GM23338 (cell line): ENCODE results near the gene H2BK1. TPM values are rescaled to one million over a fixed set of nuclear protein-coding genes. Genes with fewer than 3 reads are reported as not detected.

ENCODE experiments used
- ATAC-seq: fragments of 200-7000 bp; cut with Tn5 transposase; 3 replicates; pipeline ENCODE4 v1.9.1; 2020
- DNase-seq: peaks from one replicate; pipeline ENCODE4 v3.0.0-alpha.2; 2015; ENCODE audit warnings: low spot score
- H2AFZ ChIP-seq: fragments of 200-600 bp; sonication (generic); 2 replicates; pipeline ENCODE4 v1.8.0; 2016; ENCODE audit warnings: antibody characterized with exemption, mild to moderate bottlenecking, moderate library complexity
- H3F3A ChIP-seq: fragments of 200-600 bp; sonication (generic); replicated peaks from 2 replicates; pipeline ENCODE4 v1.8.0; 2017; ENCODE audit warnings: antibody characterized with exemption, mixed run types, low read depth
- H3K27ac ChIP-seq: fragments of 200-600 bp; sonication (generic); 2 replicates; pipeline ENCODE4 v1.6.1; 2016; ENCODE audit warnings: low read depth
- H3K27me3 ChIP-seq: fragments of 200-600 bp; sonication (generic); 2 replicates; pipeline ENCODE4 v1.8.0; 2016; ENCODE audit warnings: mild to moderate bottlenecking, mixed run types, moderate library complexity; ENCODE audit not compliant: insufficient read depth
- H3K36me3 ChIP-seq: fragments of 200-600 bp; sonication (generic); 2 replicates; pipeline ENCODE4 v1.8.0; 2016; ENCODE audit warnings: mild to moderate bottlenecking; ENCODE audit not compliant: insufficient read depth
- H3K4me1 ChIP-seq: fragments of 200-600 bp; sonication (generic); 2 replicates; pipeline ENCODE4 v1.8.0; 2016; ENCODE audit warnings: mild to moderate bottlenecking, moderate library complexity; ENCODE audit not compliant: insufficient read depth
- H3K4me2 ChIP-seq: fragments of 200-600 bp; sonication (generic); 2 replicates; pipeline ENCODE4 v1.7.1; 2017; ENCODE audit warnings: mixed run types
- H3K4me3 ChIP-seq: fragments of 200-600 bp; sonication (generic); 2 replicates; pipeline ENCODE4 v1.6.1; 2016; ENCODE audit warnings: mixed run types
- H3K79me2 ChIP-seq: fragments of 200-600 bp; sonication (generic); replicated peaks from 2 replicates; pipeline ENCODE4 v1.8.0; 2017; ENCODE audit warnings: mild to moderate bottlenecking; ENCODE audit not compliant: insufficient read depth
- H3K9me2 ChIP-seq: fragments of 200-600 bp; sonication (generic); 2 replicates; pipeline ENCODE4 v1.8.0; 2017; ENCODE audit not compliant: insufficient read depth
- H4K20me1 ChIP-seq: fragments of 200-600 bp; sonication (generic); replicated peaks from 2 replicates; pipeline ENCODE4 v1.8.0; 2017; ENCODE audit warnings: mild to moderate bottlenecking; ENCODE audit not compliant: insufficient read depth
- H3K27ac Mint-ChIP-seq: 2 replicates; pipeline ENCODE4 v1.8.0; 2020; ENCODE audit warnings: inconsistent platforms, mild to moderate bottlenecking, moderate library complexity, mixed read lengths
- H3K27me3 Mint-ChIP-seq: 3 replicates; pipeline ENCODE4 v1.8.0; 2022; ENCODE audit warnings: low read depth, mild to moderate bottlenecking, moderate library complexity, mixed read lengths, inconsistent platforms; ENCODE audit not compliant: insufficient read depth, poor library complexity
- H3K36me3 Mint-ChIP-seq: 3 replicates; pipeline ENCODE4 v1.8.0; 2021; ENCODE audit warnings: low read depth, mild to moderate bottlenecking, inconsistent platforms, moderate library complexity, mixed read lengths
- H3K4me1 Mint-ChIP-seq: 3 replicates; pipeline ENCODE4 v1.8.0; 2020; ENCODE audit warnings: mild to moderate bottlenecking, inconsistent platforms, mixed read lengths
- H3K4me3 Mint-ChIP-seq: 3 replicates; pipeline ENCODE4 v1.8.0; 2021; ENCODE audit warnings: moderate library complexity, mild to moderate bottlenecking, inconsistent platforms, mixed read lengths
- H3K9me3 Mint-ChIP-seq: 3 replicates; pipeline ENCODE4 v1.8.0; 2020; ENCODE audit warnings: moderate library complexity, mild to moderate bottlenecking, inconsistent platforms, mixed read lengths
- CREB1 ChIP-seq: fragments of 250-450 bp; sonication (Bioruptor Pico); IDR thresholded peaks from 2 replicates; pipeline ENCODE4 v1.5.0; 2020; ENCODE audit warnings: low read depth, mild to moderate bottlenecking, moderate library complexity
- CTCF ChIP-seq, 2 experiments: fragments of 200-600 bp in 1 of 2; sonication (generic) in 1 of 2; conservative IDR thresholded peaks; 2 replicates each; pipeline versions ENCODE4 v1.5.1 to v1.6.1; 2016 to 2017; ENCODE audit warnings: antibody characterized with exemption in 2 of 2, low read depth in 2 of 2, mild to moderate bottlenecking in 2 of 2, moderate library complexity in 1 of 2
- ETS1 ChIP-seq: IDR thresholded peaks from 2 replicates; pipeline ENCODE4 v1.6.1; 2016; ENCODE audit warnings: antibody characterized with exemption
- EZH2 ChIP-seq: fragments of 200-600 bp; sonication (generic); IDR thresholded peaks from one replicate; pipeline ENCODE4 v1.8.0; 2017; ENCODE audit warnings: antibody characterized with exemption, mild to moderate bottlenecking, low read depth; ENCODE audit not compliant: unreplicated experiment
- EZH2phosphoT487 ChIP-seq: fragments of 200-600 bp; sonication (generic); IDR thresholded peaks from one replicate; pipeline ENCODE4 v1.8.1; 2018; ENCODE audit warnings: antibody characterized with exemption; ENCODE audit not compliant: unreplicated experiment
- JUNB ChIP-seq: IDR thresholded peaks from one replicate; pipeline ENCODE4 v1.6.1; 2016; ENCODE audit warnings: antibody characterized with exemption; ENCODE audit not compliant: unreplicated experiment
- NANOG ChIP-seq: IDR thresholded peaks from 2 replicates; pipeline ENCODE4 v1.6.1; 2016; ENCODE audit warnings: antibody characterized with exemption, borderline replicate concordance
- POLR2AphosphoS5 ChIP-seq: IDR thresholded peaks from 2 replicates; pipeline ENCODE4 v1.6.1; 2016; ENCODE audit warnings: antibody characterized with exemption, low read depth
- polyA plus RNA-seq: library from polyadenylated mRNA; unstranded; fragments of >200 nt; fragmentation: Nextera tagmentation; extraction: Ambion mirVana; gene quantifications from 2 replicates; pipeline ENCODE4 v1.2.1, GENCODE V29; 2016
- total RNA-seq: library from RNA; depleted of rRNA; stranded (reverse); fragments of >200 nt; shearing (Covaris generic); gene quantifications from 2 replicates; pipeline ENCODE4 v1.2.3, GENCODE V29; 2014
- TF ChIP-seq, protein P1 (sequence below): IDR thresholded peaks from one replicate; pipeline ENCODE4 v1.6.1; 2018; ENCODE audit warnings: antibody characterized with exemption; ENCODE audit not compliant: unreplicated experiment
- TF ChIP-seq, protein P2 (sequence below): fragments of 250-450 bp; sonication (Bioruptor Pico); IDR thresholded peaks from 2 replicates; pipeline ENCODE4 v1.5.0; 2020; ENCODE audit warnings: mild to moderate bottlenecking, moderate library complexity

The H2BK1 gene
- total and polyA plus RNA-seq, 2 experiments from 2014 or later, result not detected

DNA sequence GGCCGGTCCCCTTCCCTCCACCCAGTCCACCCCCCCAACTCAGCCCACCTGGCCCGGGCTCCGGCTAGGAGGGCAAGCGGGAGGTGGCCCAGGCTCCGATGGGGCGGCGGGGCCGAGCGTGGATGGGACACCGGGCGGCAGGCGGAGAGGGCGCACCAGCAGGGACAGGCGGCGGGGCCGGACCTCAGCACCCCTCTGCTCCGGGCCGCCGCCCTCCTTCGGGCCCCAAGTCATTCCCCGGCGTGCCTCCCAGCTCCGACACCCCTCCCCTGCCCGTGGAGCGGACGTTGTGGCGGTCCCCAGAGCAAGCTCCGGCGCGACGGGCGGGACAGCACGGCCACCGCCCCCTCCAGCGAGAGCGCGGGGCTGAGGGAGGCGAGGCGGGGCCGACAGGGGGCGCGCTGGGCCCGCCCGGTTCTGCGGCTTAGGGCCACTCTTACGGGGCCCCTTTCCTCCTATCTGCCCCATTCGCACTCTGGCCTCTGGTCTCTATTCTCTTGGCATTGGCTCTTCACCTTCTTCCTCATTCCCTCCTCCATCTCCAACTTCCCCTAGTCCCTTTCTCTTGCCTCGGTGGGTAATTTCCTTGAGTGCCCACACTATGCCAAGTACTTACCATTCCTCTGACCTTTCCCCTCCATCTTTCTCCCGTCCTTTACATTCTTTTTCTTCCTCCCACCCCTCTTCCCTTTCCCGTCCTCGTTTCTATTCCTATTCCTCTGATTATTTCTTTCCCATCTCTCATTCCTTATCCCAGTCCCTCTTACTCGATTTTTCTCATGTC, 42.1 kb downstream of the H2BK1 start:
- Histone ChIP-seq H3K27ac (no peak overlapping the region), H3K4me3 (peak overlapping the region; percentile 65), H3K36me3 (no peaks in the 10 kb centered on the region), H4K20me1 (peaks cover 11% of the 10 kb centered on the region), H3K4me2 (peak overlapping the region; percentile 87), H3K79me2 (no peaks in the 10 kb centered on the region), H2AFZ (peak overlapping the region; percentile 84), H3K4me1 (peaks cover 10% of the 10 kb centered on the region), H3F3A (peaks cover 13% of the 10 kb centered on the region; the same call in 1 of the 2 replicates), H3K27me3 (peaks cover 98% of the 10 kb centered on the region), H3K9me2 (no peaks in the 10 kb centered on the region)
- DNase-seq, result peak; percentile 82
- Mint-ChIP-seq H3K4me3 (peak overlapping the region; percentile 73), H3K27me3 (peaks cover 42% of the 10 kb centered on the region), H3K4me1 (peaks cover 13% of the 10 kb centered on the region), H3K27ac (no peak overlapping the region), H3K36me3 (peaks cover 4% of the 10 kb centered on the region; the same call in 2 of the 3 replicates), H3K9me3 (peaks cover 8% of the 10 kb centered on the region)
- peak; percentile 83 for ATAC-seq
- TF ChIP-seq NANOG (no peak), CREB1 (CRISPR knock-in tag) (no peak), EZH2 (peak; percentile 18), ETS1 (no peak), JUNB (no peak), CTCF (conservative IDR thresholded peaks at IDR 0.05; ENCODE audit: low read depth in 2 of 2) (peak; percentile 69 to 81), POLR2AphosphoS5 (no peak), EZH2phosphoT487 (no peak)
- TF ChIP-seq, protein P1, sequence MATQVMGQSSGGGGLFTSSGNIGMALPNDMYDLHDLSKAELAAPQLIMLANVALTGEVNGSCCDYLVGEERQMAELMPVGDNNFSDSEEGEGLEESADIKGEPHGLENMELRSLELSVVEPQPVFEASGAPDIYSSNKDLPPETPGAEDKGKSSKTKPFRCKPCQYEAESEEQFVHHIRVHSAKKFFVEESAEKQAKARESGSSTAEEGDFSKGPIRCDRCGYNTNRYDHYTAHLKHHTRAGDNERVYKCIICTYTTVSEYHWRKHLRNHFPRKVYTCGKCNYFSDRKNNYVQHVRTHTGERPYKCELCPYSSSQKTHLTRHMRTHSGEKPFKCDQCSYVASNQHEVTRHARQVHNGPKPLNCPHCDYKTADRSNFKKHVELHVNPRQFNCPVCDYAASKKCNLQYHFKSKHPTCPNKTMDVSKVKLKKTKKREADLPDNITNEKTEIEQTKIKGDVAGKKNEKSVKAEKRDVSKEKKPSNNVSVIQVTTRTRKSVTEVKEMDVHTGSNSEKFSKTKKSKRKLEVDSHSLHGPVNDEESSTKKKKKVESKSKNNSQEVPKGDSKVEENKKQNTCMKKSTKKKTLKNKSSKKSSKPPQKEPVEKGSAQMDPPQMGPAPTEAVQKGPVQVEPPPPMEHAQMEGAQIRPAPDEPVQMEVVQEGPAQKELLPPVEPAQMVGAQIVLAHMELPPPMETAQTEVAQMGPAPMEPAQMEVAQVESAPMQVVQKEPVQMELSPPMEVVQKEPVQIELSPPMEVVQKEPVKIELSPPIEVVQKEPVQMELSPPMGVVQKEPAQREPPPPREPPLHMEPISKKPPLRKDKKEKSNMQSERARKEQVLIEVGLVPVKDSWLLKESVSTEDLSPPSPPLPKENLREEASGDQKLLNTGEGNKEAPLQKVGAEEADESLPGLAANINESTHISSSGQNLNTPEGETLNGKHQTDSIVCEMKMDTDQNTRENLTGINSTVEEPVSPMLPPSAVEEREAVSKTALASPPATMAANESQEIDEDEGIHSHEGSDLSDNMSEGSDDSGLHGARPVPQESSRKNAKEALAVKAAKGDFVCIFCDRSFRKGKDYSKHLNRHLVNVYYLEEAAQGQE, result no peak
- TF ChIP-seq, protein P2, sequence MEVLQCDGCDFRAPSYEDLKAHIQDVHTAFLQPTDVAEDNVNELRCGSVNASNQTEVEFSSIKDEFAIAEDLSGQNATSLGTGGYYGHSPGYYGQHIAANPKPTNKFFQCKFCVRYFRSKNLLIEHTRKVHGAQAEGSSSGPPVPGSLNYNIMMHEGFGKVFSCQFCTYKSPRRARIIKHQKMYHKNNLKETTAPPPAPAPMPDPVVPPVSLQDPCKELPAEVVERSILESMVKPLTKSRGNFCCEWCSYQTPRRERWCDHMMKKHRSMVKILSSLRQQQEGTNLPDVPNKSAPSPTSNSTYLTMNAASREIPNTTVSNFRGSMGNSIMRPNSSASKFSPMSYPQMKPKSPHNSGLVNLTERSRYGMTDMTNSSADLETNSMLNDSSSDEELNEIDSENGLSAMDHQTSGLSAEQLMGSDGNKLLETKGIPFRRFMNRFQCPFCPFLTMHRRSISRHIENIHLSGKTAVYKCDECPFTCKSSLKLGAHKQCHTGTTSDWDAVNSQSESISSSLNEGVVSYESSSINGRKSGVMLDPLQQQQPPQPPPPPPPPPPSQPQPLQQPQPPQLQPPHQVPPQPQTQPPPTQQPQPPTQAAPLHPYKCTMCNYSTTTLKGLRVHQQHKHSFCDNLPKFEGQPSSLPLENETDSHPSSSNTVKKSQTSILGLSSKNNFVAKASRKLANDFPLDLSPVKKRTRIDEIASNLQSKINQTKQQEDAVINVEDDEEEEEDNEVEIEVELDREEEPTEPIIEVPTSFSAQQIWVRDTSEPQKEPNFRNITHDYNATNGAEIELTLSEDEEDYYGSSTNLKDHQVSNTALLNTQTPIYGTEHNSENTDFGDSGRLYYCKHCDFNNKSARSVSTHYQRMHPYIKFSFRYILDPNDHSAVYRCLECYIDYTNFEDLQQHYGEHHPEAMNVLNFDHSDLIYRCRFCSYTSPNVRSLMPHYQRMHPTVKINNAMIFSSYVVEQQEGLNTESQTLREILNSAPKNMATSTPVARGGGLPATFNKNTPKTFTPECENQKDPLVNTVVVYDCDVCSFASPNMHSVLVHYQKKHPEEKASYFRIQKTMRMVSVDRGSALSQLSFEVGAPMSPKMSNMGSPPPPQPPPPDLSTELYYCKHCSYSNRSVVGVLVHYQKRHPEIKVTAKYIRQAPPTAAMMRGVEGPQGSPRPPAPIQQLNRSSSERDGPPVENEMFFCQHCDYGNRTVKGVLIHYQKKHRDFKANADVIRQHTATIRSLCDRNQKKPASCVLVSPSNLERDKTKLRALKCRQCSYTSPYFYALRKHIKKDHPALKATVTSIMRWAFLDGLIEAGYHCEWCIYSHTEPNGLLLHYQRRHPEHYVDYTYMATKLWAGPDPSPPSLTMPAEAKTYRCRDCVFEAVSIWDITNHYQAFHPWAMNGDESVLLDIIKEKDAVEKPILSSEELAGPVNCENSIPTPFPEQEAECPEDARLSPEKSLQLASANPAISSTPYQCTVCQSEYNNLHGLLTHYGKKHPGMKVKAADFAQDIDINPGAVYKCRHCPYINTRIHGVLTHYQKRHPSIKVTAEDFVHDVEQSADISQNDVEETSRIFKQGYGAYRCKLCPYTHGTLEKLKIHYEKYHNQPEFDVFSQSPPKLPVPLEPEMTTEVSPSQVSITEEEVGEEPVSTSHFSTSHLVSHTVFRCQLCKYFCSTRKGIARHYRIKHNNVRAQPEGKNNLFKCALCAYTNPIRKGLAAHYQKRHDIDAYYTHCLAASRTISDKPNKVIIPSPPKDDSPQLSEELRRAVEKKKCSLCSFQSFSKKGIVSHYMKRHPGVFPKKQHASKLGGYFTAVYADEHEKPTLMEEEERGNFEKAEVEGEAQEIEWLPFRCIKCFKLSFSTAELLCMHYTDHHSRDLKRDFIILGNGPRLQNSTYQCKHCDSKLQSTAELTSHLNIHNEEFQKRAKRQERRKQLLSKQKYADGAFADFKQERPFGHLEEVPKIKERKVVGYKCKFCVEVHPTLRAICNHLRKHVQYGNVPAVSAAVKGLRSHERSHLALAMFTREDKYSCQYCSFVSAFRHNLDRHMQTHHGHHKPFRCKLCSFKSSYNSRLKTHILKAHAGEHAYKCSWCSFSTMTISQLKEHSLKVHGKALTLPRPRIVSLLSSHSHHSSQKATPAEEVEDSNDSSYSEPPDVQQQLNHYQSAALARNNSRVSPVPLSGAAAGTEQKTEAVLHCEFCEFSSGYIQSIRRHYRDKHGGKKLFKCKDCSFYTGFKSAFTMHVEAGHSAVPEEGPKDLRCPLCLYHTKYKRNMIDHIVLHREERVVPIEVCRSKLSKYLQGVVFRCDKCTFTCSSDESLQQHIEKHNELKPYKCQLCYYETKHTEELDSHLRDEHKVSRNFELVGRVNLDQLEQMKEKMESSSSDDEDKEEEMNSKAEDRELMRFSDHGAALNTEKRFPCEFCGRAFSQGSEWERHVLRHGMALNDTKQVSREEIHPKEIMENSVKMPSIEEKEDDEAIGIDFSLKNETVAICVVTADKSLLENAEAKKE (CRISPR knock-in tag), result no peak
